GM18498 (cell line): ENCODE data around the gene WNT5A.
"Not testable (repeated sequence)": the region's sequence is repeated elsewhere in the genome, so short reads cannot be mapped to it uniquely, and the experiment has no call there.

Experiments used
- ATAC-seq: cut with Tn5 transposase; IDR thresholded peaks from one replicate; pipeline ENCODE4 v1.9.1; 2021; ENCODE audit warnings: mild to moderate bottlenecking, moderate library complexity; ENCODE audit not compliant: unreplicated experiment

Gene WNT5A

GRCh38 chr3:55507808-55508207 lies 20.7 kb upstream of the WNT5A start:
- no peak for ATAC-seq

- ATAC-seq: no peak
Measured at GRCh38 chr3:55505776-55506175, 18.7 kb upstream of the WNT5A start.

DNA sequence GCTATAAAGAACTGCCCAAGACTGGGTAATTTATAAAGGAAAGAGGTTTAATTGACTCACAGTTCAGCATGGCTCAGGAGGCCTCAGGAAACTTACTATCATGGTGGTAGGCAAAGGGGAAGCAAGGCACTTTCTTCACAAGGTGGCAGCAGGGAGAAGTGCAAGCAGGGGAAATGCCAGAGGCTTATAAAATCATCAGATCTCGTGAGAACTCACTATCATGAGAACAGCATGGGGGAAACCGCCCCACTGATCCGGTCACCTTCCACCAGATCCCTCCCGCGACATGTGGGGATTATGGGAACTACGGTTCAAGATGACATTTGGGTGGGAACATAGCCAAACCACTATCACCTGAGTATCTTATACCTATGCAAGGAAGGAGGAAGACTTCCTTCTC lies 18.0 kb upstream of the WNT5A start:
- not testable (repeated sequence) for ATAC-seq

- no peak for ATAC-seq
Measured at GRCh38 chr3:55501905-55502304, 14.8 kb upstream of the WNT5A start.

GRCh38 chr3:55500555-55501330 lies 13.6 kb upstream of the WNT5A start:
- no peak for ATAC-seq

GRCh38 chr3:55498520-55498919 lies 11.4 kb upstream of the WNT5A start:
- no peak for ATAC-seq

- ATAC-seq: no peak
Measured at GRCh38 chr3:55497250-55497649, 10.1 kb upstream of the WNT5A start.

DNA sequence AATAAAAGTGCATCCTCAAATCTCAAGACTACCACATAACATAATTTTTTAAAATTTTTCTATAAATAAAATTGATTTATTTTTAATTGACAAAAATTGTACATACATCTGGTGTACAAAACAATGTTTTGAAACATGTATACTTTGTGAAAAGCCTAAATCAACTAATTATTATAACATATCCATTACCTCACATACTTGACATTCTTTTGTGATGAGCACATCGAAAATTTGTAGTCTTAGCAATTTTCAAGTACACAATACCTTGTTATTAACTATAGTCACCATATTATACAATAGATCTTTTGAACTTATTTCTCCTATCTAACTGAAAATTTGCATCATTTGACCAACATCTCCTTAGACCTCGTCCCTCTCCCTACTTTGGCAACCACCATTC lies 7.9 kb upstream of the WNT5A start:
- no peak for ATAC-seq

- ATAC-seq: no peak
Measured at GRCh38 chr3:55492976-55493375, 5.9 kb upstream of the WNT5A start.

- no peak for ATAC-seq
Measured at GRCh38 chr3:55491296-55491816, 4.2 kb upstream of the WNT5A start.

- ATAC-seq: no peak
Measured at GRCh38 chr3:55490276-55490913, 3.3 kb upstream of the WNT5A start.

DNA sequence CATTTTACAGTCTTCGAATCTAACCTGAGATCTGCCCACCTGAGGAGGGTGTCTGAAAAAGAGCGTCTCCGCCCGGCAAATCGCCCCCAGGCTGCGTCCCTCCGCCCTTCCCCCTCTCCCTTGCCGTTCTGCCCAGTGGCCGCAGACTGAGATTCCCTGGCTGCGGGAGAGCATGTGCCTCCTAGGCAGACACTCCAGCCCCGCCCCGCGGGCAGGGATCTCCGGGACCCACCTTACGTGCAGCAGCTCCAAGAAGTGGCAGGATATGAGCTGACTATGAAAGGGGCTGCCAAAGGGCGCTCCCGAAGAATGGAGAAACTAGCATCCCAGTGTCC lies 2.7 kb upstream of the WNT5A start:
- no peak for ATAC-seq

GRCh38 chr3:55488398-55489055 lies 1.4 kb upstream of the WNT5A start:
- ATAC-seq: no peak

- no peak for ATAC-seq
Measured at GRCh38 chr3:55487381-55488241, 505 bp upstream of the WNT5A start.

DNA sequence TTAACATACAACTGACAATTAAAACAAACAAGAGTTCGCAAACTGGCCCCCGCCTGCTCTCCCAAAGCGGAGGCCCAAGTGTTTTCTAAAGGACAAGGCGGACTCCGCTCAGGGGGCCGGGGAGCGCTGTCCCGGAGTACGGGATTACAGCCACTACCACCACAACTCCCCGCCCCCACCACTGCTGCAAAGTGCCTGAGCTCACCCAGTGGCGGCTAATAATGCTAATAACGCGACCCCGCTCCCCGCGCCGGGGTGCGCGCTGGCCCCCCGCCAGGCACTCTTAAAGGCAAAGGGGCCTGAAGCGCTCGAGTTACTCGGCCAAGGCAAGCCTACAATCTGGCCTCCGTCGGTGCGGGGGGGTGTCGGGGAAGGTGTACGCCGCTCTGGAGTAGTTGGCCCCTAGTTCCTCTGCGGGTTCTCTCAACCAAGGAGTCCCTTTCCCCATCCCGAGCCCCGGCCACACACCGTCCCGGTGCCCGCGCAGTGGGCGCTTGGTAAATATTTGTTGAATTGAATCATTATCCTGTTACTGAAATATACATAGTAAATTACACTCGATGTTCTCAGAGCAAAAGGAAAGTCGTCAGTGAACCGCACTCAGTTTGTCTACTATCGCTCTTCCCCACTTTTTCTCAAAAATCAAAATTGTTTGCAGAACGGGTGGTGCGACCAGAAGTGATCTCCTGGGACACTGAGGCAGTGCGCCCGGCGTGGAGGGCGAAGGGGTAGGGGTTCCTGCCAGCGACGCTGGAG lies 827 bp downstream of the WNT5A start:
- no peak for ATAC-seq

DNA sequence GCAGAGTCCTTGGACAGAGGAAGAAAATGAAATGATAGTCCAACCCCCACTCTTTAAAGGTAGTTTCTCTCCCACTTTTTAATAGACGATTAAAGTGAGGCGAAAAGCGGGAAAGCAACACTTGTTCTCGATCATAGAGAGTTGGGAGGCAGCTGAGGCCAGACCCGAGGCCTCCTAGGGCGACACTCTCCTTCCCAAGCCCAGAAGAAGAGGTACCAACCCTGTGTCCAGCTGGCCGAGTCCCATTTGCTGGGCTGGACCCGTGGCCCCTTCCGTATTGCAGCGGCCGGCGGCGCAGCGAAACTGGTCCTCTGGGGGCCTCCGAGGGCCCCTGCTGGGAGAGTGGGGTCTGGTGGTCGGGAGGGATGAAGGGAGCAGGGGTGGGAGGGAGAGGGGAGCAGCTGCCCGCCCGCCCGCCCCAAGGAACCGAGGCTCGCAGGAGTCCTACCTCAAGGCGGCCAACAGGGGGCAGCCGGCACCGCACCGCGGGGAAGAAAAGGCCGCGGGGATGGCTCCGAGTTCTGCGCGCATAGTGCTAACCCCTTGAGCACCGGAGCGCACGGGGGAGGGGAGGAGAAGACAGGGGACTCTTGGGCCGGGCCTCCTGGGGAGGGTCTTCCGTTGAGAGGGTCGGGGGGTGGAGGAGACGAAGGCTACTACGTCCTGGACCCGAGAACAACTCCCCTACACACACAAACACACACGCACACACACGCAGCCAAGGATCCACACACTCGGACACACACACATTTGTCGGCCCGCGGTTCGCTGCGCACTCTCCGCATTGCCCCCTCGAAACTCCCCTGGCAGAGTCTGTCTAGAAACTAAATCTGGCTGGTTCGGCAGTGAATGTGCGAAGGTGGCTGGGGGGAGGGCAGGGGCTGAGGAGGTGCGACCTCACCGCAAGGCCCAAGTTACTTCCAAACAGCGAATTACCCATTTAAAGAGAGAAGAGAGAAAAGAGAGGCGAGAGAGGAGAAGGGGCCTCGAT lies 2.0 kb downstream of the WNT5A start:
- peak; percentile 71 for ATAC-seq

GRCh38 chr3:55484191-55484689 lies 2.9 kb downstream of the WNT5A start:
- no peak for ATAC-seq

GRCh38 chr3:55483196-55484095 lies 3.7 kb downstream of the WNT5A start:
- ATAC-seq: no peak
